HG02642 (cell line): ENCODE data around the gene RGS14.

Source experiments
- ATAC-seq: cut with Tn5 transposase; IDR thresholded peaks from one replicate; pipeline ENCODE4 v1.9.1; 2021; ENCODE audit warnings: mild to moderate bottlenecking; ENCODE audit not compliant: unreplicated experiment, poor library complexity

The RGS14 gene, protein sequence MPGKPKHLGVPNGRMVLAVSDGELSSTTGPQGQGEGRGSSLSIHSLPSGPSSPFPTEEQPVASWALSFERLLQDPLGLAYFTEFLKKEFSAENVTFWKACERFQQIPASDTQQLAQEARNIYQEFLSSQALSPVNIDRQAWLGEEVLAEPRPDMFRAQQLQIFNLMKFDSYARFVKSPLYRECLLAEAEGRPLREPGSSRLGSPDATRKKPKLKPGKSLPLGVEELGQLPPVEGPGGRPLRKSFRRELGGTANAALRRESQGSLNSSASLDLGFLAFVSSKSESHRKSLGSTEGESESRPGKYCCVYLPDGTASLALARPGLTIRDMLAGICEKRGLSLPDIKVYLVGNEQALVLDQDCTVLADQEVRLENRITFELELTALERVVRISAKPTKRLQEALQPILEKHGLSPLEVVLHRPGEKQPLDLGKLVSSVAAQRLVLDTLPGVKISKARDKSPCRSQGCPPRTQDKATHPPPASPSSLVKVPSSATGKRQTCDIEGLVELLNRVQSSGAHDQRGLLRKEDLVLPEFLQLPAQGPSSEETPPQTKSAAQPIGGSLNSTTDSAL

GRCh38 chr5:177357459-177358351 lies at the start of gene RGS14:
Gene RGS14, plus strand, starts transcription at chr5:177357924. Its CDS starts 101 bp downstream, at chr5:177358025.
- ATAC-seq = peak; percentile 88

GRCh38 chr5:177308740-177309139 lies 49.0 kb upstream of the RGS14 start:
- ATAC-seq = no peak

DNA sequence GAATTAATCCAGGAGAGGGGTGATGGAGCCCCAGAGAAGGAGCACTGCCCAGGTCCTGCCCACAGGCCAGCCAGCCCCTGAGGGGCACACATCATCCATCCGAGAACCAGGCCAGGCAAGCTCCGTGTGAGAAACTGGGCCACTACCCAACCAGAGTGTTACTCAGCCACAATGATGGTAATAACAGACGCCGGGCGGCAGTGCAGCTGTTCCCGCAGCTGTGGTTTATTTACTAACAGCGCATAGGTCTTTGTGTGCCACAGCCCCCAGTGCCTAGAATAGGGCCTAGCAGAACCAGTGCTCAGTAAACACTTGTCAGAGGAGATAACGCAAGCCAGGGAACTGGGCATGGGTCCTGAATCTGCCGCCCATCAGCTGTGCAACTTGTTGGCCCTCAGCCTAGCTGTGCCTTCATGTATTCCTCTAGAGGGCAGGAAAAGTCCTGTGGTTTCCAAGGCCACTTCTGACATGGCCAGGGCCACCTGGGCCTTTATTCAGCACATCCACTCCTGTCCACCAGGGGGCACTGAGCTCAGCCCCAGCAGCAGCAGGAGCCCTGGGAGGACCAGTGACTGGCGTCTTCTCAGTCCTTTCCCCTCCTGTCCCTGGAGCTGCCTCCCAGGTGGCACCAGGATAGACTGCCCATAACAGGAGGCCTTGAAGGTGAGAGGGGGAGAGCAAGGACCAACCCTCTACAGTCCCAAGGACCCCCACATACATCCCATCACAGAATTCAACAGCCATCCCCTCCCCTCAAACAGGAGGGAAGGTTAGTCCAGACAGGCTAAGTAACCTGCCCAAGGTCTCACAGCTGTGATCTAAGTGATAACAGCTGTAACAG lies 48.2 kb upstream of the RGS14 start:
- ATAC-seq = no peak

GRCh38 chr5:177310332-177310731 lies 47.4 kb upstream of the RGS14 start:
- ATAC-seq = no peak

GRCh38 chr5:177310757-177311391 lies 46.9 kb upstream of the RGS14 start:
- no peak for ATAC-seq

- ATAC-seq = peak; percentile 4
These were observed 46.4 kb upstream of the RGS14 start for GRCh38 chr5:177311392-177311722.

DNA sequence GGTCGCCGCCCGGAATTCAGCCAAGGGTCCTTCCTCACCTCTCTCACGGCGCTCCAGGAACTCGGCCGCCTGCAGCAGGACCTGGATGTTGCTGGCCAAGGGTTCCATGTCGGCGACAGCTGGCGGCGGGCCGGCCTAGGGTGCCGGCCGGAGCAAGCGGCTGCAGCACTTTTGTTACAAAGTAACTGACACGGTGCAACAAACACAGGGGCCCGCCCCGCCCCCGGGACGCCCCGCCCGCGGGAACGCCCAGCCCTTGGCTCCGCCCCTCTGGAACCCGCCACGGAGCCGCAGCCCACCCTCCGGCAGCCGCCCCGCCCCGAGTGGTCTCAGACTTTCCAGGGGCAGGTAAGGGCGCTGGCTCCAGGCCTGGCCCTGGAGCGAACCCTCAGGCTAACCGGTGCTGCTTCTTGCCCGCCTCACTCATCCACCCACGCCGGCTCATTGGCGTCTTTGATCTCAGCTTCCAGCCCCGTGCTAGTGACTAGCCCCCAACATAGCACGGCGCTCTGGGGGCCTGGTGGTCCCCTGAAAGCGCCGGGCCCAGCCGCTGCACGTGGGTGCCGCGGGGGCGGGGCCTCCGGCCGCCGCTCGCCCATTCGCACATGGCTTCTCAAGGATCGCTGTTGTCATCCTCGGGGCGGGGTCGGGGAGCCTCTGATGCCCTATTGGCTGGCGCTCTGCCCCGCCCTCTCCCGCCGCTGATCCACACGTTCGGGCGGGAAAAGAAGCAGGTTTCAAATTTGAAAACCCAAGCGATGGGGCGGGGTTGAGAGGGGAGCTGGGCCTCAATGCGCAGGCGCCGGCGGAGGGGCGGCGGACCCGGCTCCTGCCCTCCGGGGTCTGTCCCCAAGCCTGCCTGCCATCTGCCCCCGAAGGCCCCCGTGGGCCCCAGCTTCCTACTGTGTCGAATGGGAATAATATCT lies 45.7 kb upstream of the RGS14 start, which contains the start of gene MXD3:
MXD3 (minus strand) TSS at position 176 of the 926 bp plus-strand sequence; CDS start at position 108, 68 bp downstream.
- peak; percentile 77 for ATAC-seq

- peak; percentile 4 for ATAC-seq
These were observed 45.0 kb upstream of the RGS14 start for GRCh38 chr5:177312649-177313181.

DNA sequence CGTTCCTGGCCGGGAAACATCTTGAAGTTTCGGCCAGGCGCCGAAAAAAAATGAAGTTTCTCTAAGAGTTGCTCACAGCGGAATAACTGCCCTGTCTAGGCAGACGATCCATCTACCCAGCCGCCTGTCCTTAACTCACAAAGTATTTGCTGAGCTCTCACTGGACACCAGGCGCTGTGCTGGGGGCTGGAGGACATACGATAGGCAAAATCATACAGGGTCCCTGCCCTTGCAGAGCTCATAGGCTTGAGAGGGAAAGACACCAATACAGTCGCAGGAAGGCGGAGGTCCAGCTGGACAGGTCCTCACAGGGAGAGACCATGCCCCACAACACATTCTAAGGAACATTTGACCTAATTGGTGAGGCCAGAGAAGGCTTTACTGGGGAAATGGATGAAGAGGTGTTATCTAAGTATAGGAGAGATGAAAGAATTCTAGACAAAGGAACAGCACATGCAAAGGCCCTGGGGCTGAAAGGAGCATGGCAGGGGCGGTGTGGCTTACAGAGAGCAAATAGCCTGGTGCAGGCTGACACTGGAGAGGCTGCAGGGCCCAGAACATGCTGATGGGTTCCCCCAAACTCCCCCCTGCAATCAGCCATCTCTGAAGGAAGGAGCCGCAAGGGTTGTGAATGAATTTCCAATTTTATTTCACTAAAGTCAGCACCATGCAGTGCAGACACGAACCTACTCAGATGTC lies 44.0 kb upstream of the RGS14 start:
- no peak for ATAC-seq

DNA sequence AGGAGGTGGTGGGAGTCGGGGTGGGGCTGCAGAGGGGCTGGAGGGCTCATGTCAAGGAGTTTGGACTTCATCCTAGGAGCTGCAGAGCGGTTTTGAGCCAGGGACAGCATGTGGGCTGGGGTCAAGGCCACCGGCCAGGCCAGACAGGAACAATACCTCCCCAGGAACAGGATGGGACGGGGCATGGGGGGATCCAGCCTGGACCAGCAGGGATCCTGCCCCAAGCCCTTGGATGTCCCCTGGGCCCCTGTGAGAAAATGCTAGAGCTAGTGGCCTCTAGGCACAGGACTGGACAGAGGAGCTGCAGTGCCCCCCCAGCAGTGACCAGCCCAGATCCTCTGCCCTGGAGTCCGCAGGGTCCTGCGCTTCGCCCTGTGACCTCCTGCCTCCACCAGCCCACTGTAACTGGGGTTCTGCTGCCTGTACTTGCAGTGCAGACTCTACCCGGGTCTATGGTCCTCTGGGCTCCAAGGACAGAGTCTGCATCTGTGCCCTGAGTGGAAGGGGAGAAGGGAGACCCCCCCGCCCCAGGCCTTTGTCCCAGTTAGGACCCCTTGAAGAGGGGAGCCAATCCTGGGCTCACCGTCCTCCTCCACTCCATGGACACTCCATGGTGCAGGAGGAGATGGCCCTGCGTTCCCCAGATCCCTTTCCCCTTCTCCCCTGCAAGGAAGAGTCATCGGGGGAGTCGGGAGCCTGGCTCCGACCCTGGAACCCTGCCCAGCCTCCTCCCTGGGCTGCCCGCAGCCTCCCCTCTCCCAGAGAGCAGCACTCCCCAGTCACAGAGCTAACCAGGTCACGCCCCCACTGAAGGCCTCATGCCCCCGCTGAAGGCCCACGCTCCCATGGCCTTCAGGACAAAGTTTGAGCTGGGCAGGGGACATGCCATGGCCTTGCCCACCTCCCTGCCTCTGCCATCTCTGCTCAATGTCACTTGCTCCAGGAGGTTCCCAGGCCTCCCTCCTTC lies 43.1 kb upstream of the RGS14 start:
- ATAC-seq = no peak

GRCh38 chr5:177315411-177315810 lies 42.3 kb upstream of the RGS14 start:
- no peak for ATAC-seq

DNA sequence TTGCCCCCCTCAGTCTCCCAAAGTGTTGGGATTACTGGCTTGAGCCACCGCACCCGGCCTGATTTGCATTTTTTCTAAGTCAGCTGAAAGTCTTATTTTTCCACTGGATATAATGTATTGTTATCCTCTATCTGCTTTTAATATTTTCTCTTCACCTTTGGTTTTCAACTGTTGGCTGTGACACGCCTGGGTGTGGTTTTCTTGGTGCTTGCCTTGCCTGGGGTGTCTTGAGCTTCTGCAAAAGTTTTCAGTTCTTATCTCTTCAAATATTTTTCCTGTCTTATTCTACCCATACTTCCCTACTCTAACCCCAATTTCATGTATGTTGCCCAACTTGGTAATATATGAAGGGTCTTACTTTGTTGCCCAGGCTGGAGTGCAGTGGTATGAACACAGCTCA lies 41.7 kb upstream of the RGS14 start:
- ATAC-seq = no peak

DNA sequence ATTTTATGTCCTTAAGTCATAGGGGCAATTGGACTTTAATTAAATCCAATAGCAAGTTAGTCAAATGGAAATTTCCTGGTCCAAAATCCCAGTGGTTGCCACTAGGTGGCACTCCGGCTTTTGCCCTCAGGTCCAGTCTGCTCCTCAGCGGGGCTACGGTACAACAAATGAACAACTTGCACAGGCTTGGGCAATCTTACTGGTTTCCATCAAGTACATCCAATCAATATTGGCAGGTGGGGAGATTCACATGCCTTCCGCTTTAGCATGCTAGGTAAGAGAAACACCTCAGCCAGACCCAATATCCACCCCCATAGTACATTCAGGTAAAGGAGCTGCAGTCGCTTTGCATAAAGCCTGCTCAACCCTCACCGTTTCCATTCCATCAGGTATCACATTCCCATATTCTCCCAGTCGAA lies 39.8 kb upstream of the RGS14 start:
- ATAC-seq = no peak

DNA sequence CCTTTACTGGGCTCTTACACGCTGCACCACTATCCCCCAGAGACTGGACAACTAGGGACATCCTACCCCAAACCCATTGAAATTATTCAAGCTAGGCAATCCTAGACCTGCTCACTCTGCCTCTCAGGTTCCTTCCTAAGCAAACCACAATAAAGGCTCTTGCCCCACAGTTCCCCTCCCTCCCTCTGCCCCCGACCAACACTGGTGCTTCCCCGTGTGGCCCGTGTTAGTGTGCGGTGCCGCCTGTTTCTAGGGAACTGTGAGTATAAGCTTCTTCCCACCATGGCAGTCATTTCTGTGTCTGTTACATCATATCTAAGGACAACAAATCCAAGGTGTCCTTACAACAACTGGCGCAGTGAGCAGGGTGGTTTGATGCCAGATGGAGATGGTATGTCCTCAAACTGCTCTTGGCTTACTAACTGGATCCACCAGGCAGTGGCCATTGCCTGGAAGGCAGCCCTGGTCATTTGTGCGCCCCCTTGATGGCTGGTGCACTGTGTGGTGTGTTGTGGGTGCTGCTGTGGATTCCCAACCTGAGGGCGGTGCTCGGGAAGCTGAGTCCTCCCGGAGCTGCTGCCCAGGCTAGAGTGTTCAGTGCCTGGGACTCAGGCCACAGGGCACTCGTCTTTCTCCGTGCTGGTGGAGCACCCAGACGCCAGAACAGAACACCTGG lies 37.7 kb upstream of the RGS14 start:
- ATAC-seq = no peak

DNA sequence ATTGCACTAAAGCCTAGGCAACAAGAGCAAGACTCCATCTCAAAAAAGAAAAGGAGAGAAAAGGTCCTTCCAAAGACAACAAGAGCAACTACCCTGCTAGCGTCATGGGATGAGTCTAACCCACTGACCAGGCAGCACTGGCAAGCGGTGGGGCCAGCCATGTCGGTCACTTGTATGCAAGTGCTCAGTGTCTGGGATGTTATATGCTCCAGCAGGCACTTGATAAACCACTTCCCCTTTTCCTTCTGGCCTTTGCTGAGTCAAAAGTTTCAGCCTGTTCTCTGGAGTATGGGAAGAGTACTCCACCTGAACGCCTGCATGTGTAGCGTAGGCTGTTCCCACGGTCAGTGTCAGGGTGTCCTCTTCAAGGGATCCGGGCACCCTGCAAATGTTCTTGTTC lies 36.8 kb upstream of the RGS14 start:
- ATAC-seq = no peak

DNA sequence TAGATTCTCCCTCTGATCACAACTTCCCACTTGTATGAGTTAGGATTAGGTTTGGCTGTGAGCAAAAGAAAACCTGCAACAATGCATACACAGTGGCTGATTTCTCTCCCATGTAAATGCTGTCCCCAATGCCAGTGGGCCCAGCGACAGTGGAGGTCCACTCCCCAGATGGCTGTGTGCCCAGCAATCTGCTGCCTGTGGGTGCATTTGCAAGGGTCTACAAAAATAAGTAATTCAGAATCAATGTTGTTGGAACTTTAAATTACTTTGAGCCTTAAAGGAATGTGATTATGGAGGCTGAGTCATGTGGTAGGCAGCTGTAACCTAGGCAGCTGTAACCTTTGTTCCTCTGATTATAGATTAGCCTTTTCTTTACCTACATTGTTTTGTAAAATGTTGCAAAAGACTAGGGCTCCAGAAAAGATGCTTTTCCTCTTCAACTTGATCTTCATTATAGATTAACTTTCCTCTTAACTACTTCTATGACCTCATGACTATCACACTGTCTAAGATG lies 31.8 kb upstream of the RGS14 start:
- ATAC-seq = no peak
